ENCODE results near the gene CHI3L1. TPM values are rescaled to one million over a fixed set of nuclear protein-coding genes. Genes with fewer than 3 reads are reported as not detected.

CHI3L1 gene
- total and polyA plus RNA-seq, 2 donors from 2014 or later = 49.5 to 96.6 TPM

DNA sequence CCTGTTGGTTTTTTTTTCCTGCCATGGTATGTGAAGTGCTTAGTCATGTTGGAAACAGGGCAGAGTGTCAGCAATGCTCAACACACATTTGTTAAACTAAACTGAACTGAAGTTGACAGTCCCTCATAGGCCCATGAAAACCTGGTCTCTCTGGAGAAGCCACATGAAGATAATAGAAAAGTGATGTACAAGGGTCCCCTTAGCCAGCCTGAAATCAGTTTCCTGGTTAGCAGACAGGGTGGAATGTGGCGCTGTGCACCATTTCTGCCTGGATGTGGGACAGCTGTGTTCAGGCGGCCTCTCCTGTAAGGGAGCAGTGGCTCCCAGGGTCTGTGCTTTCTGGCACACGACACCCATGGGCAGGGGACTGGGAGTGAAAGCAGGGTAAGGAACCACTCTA lies 9.9 kb upstream of the CHI3L1 start:
- FAIRE-seq (no peak), DNase-seq (no peak)
- Histone ChIP-seq H3K36me3 (ENCODE audit: control insufficient read depth in 2 of 3, insufficient read depth in 3 of 3, low read length in 3 of 3) (no peaks in the 10 kb centered on the region), H3K9me3 (ENCODE audit: control insufficient read depth in 2 of 3, insufficient read depth in 1 of 3, low read length in 3 of 3) (no peaks in the 10 kb centered on the region), H3K4me1 (ENCODE audit: control insufficient read depth in 2 of 3, insufficient read depth in 2 of 3, low read depth in 1 of 3, low read length in 3 of 3) (no peaks in the 10 kb centered on the region), H3K4me3 (ENCODE audit: low read length in 3 of 3) (no peak overlapping the region), H3K27ac (ENCODE audit: low read depth in 2 of 2, low read length in 2 of 2) (no peak overlapping the region), H3K27me3 (ENCODE audit: control insufficient read depth, insufficient read depth, low read length) (no peaks in the 10 kb centered on the region), H3K9ac (ENCODE audit: low read length in 3 of 3) (no peak overlapping the region)
- TF ChIP-seq, protein P1, sequence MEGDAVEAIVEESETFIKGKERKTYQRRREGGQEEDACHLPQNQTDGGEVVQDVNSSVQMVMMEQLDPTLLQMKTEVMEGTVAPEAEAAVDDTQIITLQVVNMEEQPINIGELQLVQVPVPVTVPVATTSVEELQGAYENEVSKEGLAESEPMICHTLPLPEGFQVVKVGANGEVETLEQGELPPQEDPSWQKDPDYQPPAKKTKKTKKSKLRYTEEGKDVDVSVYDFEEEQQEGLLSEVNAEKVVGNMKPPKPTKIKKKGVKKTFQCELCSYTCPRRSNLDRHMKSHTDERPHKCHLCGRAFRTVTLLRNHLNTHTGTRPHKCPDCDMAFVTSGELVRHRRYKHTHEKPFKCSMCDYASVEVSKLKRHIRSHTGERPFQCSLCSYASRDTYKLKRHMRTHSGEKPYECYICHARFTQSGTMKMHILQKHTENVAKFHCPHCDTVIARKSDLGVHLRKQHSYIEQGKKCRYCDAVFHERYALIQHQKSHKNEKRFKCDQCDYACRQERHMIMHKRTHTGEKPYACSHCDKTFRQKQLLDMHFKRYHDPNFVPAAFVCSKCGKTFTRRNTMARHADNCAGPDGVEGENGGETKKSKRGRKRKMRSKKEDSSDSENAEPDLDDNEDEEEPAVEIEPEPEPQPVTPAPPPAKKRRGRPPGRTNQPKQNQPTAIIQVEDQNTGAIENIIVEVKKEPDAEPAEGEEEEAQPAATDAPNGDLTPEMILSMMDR (IDR thresholded peaks at IDR 0.05; ENCODE audit: borderline replicate concordance, extremely low read depth, insufficient read depth) = no peak
- intact Hi-C loops (cut with DNase I) = no loop called here

DNA sequence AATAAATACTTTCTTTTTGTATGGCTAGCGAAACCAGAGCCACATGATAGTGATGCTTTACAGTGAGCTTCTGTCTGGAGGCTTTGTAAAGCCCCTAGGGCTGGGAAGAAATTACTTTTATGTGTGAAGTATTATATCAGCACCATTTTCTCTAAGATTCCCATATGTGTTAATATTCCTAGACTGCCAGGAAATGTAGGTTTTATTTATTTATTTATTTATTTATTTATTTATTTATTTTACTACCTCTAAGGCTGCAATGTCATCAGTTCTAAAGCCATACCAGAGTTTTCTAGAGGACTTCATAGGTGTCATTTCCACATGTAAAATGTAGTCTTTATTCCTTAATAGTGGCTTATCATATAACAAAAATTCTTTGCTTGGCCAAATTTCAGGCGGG lies 4.4 kb upstream of the CHI3L1 start:
- H3K4me1 ChIP-seq (ENCODE audit: control insufficient read depth in 2 of 3, insufficient read depth in 2 of 3, low read depth in 1 of 3, low read length in 3 of 3) = peaks cover 0 to 4% (median 3%) of the 10 kb centered on the region in 3 donors
- TF ChIP-seq, protein P1 (IDR thresholded peaks at IDR 0.05; ENCODE audit: borderline replicate concordance, extremely low read depth, insufficient read depth) = no peak
- no peaks in the 10 kb centered on the region for H3K36me3 ChIP-seq (ENCODE audit: control insufficient read depth in 2 of 3, insufficient read depth in 3 of 3, low read length in 3 of 3)
- DNase-seq (no peak), FAIRE-seq (no peak)
- no peak overlapping the region for H3K9ac ChIP-seq (ENCODE audit: low read length in 3 of 3)
- no peak overlapping the region for H3K4me3 ChIP-seq (ENCODE audit: low read length in 3 of 3)
- no peaks in the 10 kb centered on the region for H3K27me3 ChIP-seq (ENCODE audit: control insufficient read depth, insufficient read depth, low read length)
- H3K27ac ChIP-seq (ENCODE audit: low read depth in 2 of 2, low read length in 2 of 2) = no peak overlapping the region
- intact Hi-C loops (cut with DNase I) = no loop called here
- no peaks in the 10 kb centered on the region for H3K9me3 ChIP-seq (ENCODE audit: control insufficient read depth in 2 of 3, insufficient read depth in 1 of 3, low read length in 3 of 3)

GRCh38 chr1:203189951-203190352 lies 3.4 kb upstream of the CHI3L1 start:
- Histone ChIP-seq H3K9me3 (ENCODE audit: control insufficient read depth in 2 of 3, insufficient read depth in 1 of 3, low read length in 3 of 3) (no peaks in the 10 kb centered on the region), H3K27ac (ENCODE audit: low read depth in 2 of 2, low read length in 2 of 2) (no peak overlapping the region), H3K4me3 (ENCODE audit: low read length in 3 of 3) (no peak overlapping the region), H3K4me1 (ENCODE audit: control insufficient read depth in 2 of 3, insufficient read depth in 2 of 3, low read depth in 1 of 3, low read length in 3 of 3) (peaks cover 0 to 4% (median 3%) of the 10 kb centered on the region in 3 donors), H3K36me3 (ENCODE audit: control insufficient read depth in 2 of 3, insufficient read depth in 3 of 3, low read length in 3 of 3) (no peaks in the 10 kb centered on the region), H3K9ac (ENCODE audit: low read length in 3 of 3) (no peak overlapping the region), H3K27me3 (ENCODE audit: control insufficient read depth, insufficient read depth, low read length) (no peaks in the 10 kb centered on the region)
- intact Hi-C loops (cut with DNase I) = no loop called here
- DNase-seq (no peak), FAIRE-seq (no peak)
- TF ChIP-seq, protein P1 (IDR thresholded peaks at IDR 0.05; ENCODE audit: borderline replicate concordance, extremely low read depth, insufficient read depth) = no peak

- Histone ChIP-seq H3K27me3 (ENCODE audit: control insufficient read depth, insufficient read depth, low read length) (no peaks in the 10 kb centered on the region), H3K9ac (ENCODE audit: low read length in 3 of 3) (no peak overlapping the region), H3K4me1 (ENCODE audit: control insufficient read depth in 2 of 3, insufficient read depth in 2 of 3, low read depth in 1 of 3, low read length in 3 of 3) (peaks cover 0 to 4% (median 3%) of the 10 kb centered on the region in 3 donors), H3K9me3 (ENCODE audit: control insufficient read depth in 2 of 3, insufficient read depth in 1 of 3, low read length in 3 of 3) (no peaks in the 10 kb centered on the region), H3K4me3 (ENCODE audit: low read length in 3 of 3) (no peak overlapping the region), H3K36me3 (ENCODE audit: control insufficient read depth in 2 of 3, insufficient read depth in 3 of 3, low read length in 3 of 3) (no peaks in the 10 kb centered on the region), H3K27ac (ENCODE audit: low read depth in 2 of 2, low read length in 2 of 2) (no peak overlapping the region)
- intact Hi-C loops (cut with DNase I) = no loop called here
- TF ChIP-seq, protein P1 (IDR thresholded peaks at IDR 0.05; ENCODE audit: borderline replicate concordance, extremely low read depth, insufficient read depth) = no peak
- FAIRE-seq = no peak
- DNase-seq = no peak
Observed at GRCh38 chr1:203188686-203189232, 2.3 kb upstream of the CHI3L1 start.
